Stimulated activated CD4-positive, alpha-beta T cell treated with anti-CD3 and anti-CD28 coated beads, Interleukin-4, amount 100 ng/mL, for 48 hours (primary cell): ENCODE measurements around the gene LIPE.

Experiments
- DNase-seq, 2 donors: peaks; one replicate each; pipeline ENCODE4 v3.0.0-alpha.2; 2020; ENCODE audit warnings: low read depth in 2 of 2

LIPE gene

GRCh38 chr19:42356686-42357085, 70.5 kb downstream of the LIPE start:
- no peak for DNase-seq

GRCh38 chr19:42355896-42356295, 71.3 kb downstream of the LIPE start:
- DNase-seq = no peak

- no peak for DNase-seq
Measured at GRCh38 chr19:42353341-42354015, 73.7 kb downstream of the LIPE start.

- no peak for DNase-seq
Measured at GRCh38 chr19:42352301-42353259, 74.6 kb downstream of the LIPE start.
